K562 (cell line): ENCODE data around the gene MAMDC2. TPM values are rescaled to one million over a fixed set of nuclear protein-coding genes. Genes with fewer than 3 reads are reported as not detected.

Source experiments
- ATAC-seq: fragments of 200-7000 bp; cut with Tn5 transposase; 3 replicates; pipeline ENCODE4 v1.9.1; 2020; ENCODE audit warnings: moderate library complexity
- BruUV-seq: library from RNA; stranded (reverse); fragments of 400-500 nt; replicated peaks from 2 replicates; lab custom pipeline; 2021; lab: Mats Ljungman, UMichigan
- CTCF ChIA-PET: fragments of 300-600 bp; formaldehyde crosslinking; extraction: SDS; loops from one replicate; lab custom pipeline; 2021; ENCODE audit warnings: low intra/inter-chr PET ratio; lab: Yijun Ruan, JAX
- POLR2A ChIA-PET: fragments of 300-600, 350-650 bp; sonication (Branson Sonifier 250); formaldehyde crosslinking; extraction: SDS; loops from one replicate; lab custom pipeline; 2021; ENCODE audit warnings: antibody characterized with exemption, inconsistent platforms; lab: Yijun Ruan, JAX
- DNase-seq, 4 experiments: peaks; one replicate each; pipeline versions ENCODE4 v3.0.0 to v3.0.0-alpha.2; 2011 to 2018; ENCODE audit warnings: low spot score in 3 of 4, mixed read lengths in 3 of 4; ENCODE audit errors: extremely low read depth in 1 of 4
- FAIRE-seq: peaks from 2 replicates; lab custom pipeline; 2011; peaks lifted over from hg19 to GRCh38; lab: Jason Lieb, UNC
- H2AFZ ChIP-seq: 2 replicates; pipeline ENCODE4 v1.6.0; 2011; ENCODE audit warnings: low read depth, low read length, control low read depth, inconsistent platforms
- H3K27ac ChIP-seq: fragments of 200-600 bp; 3 replicates; pipeline ENCODE4 v1.8.0; 2011; ENCODE audit warnings: low read depth, mild to moderate bottlenecking, control low read depth, inconsistent platforms, low read length, moderate library complexity, mixed read lengths; ENCODE audit errors: extremely low read depth
- H3K27me3 ChIP-seq, 2 experiments: fragments of 300-600 bp in 1 of 2; 2 replicates in 1 of 2; 3 replicates in 1 of 2; pipeline versions ENCODE4 v1.6.0 to v1.8.0; 2011; ENCODE audit warnings: inconsistent platforms in 2 of 2, low read length in 2 of 2, mild to moderate bottlenecking in 1 of 2, mixed read lengths in 1 of 2, moderate library complexity in 1 of 2; ENCODE audit not compliant: control insufficient read depth in 2 of 2, insufficient read depth in 2 of 2
- H3K36me3 ChIP-seq: fragments of 300-600 bp; 3 replicates; pipeline ENCODE4 v1.8.0; 2011; ENCODE audit warnings: mild to moderate bottlenecking, low read length, inconsistent platforms; ENCODE audit not compliant: control insufficient read depth, insufficient read depth
- H3K4me1 ChIP-seq, 2 experiments: fragments of 200-600 bp in 1 of 2; replicated peaks in 1 of 2; 2 replicates in 1 of 2; 3 replicates in 1 of 2; pipeline versions ENCODE4 v1.5.1 to v1.8.0; 2011; ENCODE audit warnings: inconsistent platforms in 2 of 2, low read length in 2 of 2, mild to moderate bottlenecking in 1 of 2, mixed read lengths in 1 of 2, moderate library complexity in 1 of 2; ENCODE audit not compliant: control insufficient read depth in 2 of 2, insufficient read depth in 2 of 2
- H3K4me2 ChIP-seq: 2 replicates; pipeline ENCODE4 v1.6.1; 2011; ENCODE audit warnings: low read length, control low read depth, inconsistent platforms, mixed read lengths; ENCODE audit not compliant: insufficient read depth
- H3K4me3 ChIP-seq: fragments of 200-600 bp; sonication (generic), shearing (Covaris generic); 2 replicates; pipeline ENCODE4 v1.5.1; 2016; ENCODE audit warnings: control low read depth, inconsistent platforms
- H3K79me2 ChIP-seq: fragments of 200-600 bp; 3 replicates; pipeline ENCODE4 v1.8.0; 2011; ENCODE audit warnings: low read length, inconsistent platforms; ENCODE audit not compliant: control insufficient read depth, insufficient read depth
- H3K9ac ChIP-seq, 2 experiments: 2 replicates each; pipeline versions ENCODE4 v1.6.0 to v1.6.1; 2011; ENCODE audit warnings: low read depth in 2 of 2, low read length in 2 of 2, control low read depth in 1 of 2, inconsistent platforms in 1 of 2, mild to moderate bottlenecking in 1 of 2, mixed read lengths in 1 of 2; ENCODE audit not compliant: insufficient read depth in 1 of 2
- H3K9me1 ChIP-seq: one replicate; pipeline ENCODE4 v1.6.0; 2011; ENCODE audit warnings: inconsistent platforms, mild to moderate bottlenecking, low read length, moderate library complexity; ENCODE audit not compliant: control insufficient read depth, insufficient read depth
- H3K9me3 ChIP-seq: replicated peaks from 2 replicates; pipeline ENCODE4 v1.5.1; 2011; ENCODE audit warnings: low read depth, low read length, inconsistent platforms; ENCODE audit not compliant: control insufficient read depth, insufficient read depth
- H4K20me1 ChIP-seq: replicated peaks from 2 replicates; pipeline ENCODE4 v1.6.1; 2011; ENCODE audit warnings: low read length, inconsistent platforms, mixed read lengths; ENCODE audit not compliant: control insufficient read depth, insufficient read depth
- ELF4 ChIP-seq: fragments of 450-650 bp; formaldehyde crosslinking; IDR thresholded peaks from 2 replicates; pipeline ENCODE4 v1.4.0; 2022; ENCODE audit warnings: missing genetic modification characterization
- FOXA1 ChIP-seq: fragments of 450-650 bp; IDR thresholded peaks from 2 replicates; pipeline ENCODE4 v1.6.1; 2016; ENCODE audit warnings: mild to moderate bottlenecking, borderline replicate concordance
- RFX7 ChIP-seq: fragments of 250-450 bp; sonication (Bioruptor Pico); IDR thresholded peaks from 2 replicates; pipeline ENCODE4 v1.5.1; 2021; ENCODE audit warnings: mild to moderate bottlenecking
- RNF2 ChIP-seq: sonication (generic); IDR thresholded peaks from 2 replicates; pipeline ENCODE4 v1.6.1; 2016
- STAT5A ChIP-seq: IDR thresholded peaks from 2 replicates; pipeline ENCODE4 v1.6.1; 2012; ENCODE audit warnings: low read length, inconsistent platforms, borderline replicate concordance
- ZFP1 ChIP-seq: fragments of 450-650 bp; formaldehyde crosslinking; IDR thresholded peaks from 2 replicates; pipeline ENCODE4 v1.4.0; 2020; ENCODE audit warnings: mild to moderate bottlenecking, mixed read lengths
- ZKSCAN8 ChIP-seq: fragments of 200-800 bp; sonication (Bioruptor generic); IDR thresholded peaks from 2 replicates; pipeline ENCODE4 v1.6.1; 2016; ENCODE audit warnings: missing genetic modification characterization, missing compliant biosample characterization
- ZNF311 ChIP-seq: fragments of 250-450 bp; sonication (Bioruptor Pico); IDR thresholded peaks from 2 replicates; pipeline ENCODE4 v1.4.0; 2020; ENCODE audit warnings: mild to moderate bottlenecking, moderate library complexity
- ZNF639 ChIP-seq, 2 experiments: fragments of 200-800 bp in 1 of 2; sonication (Bioruptor generic) in 1 of 2; sonication (generic) in 1 of 2; formaldehyde crosslinking in 1 of 2; IDR thresholded peaks in 1 of 2; conservative IDR thresholded peaks in 1 of 2; 2 replicates each; pipeline versions ENCODE4 v1.5.0 to v1.6.1; 2016 to 2020; ENCODE audit warnings: missing compliant biosample characterization in 1 of 2, missing genetic modification characterization in 1 of 2, missing genetic modification reagents in 1 of 2
- WGBS: fragments of 100-300 bp; shearing (Covaris generic); methylation state at CpG from one replicate; pipeline ENCODE4 v1.1.6; 2016; ENCODE audit warnings: low coverage, mixed read lengths; ENCODE audit not compliant: insufficient coverage; ENCODE audit errors: missing lambda C conversion rate; 5-methylcytosine and 5-hydroxymethylcytosine counted together
- in situ Hi-C: fragments of 300-500 bp; cut with MboI; formaldehyde crosslinking; loops from 4 replicates; pipeline ENCODE4 v1.15.0; 2018; ENCODE audit warnings: inconsistent platforms, mixed read lengths
- intact Hi-C: fragments of 100-400 bp; cut with micrococcal nuclease; formaldehyde crosslinking; loops from 2 replicates; pipeline ENCODE4 v1.14.2; 2022
- polyA plus RNA-seq, 8 experiments: library from polyadenylated mRNA; depleted of rRNA in 4 of 8; stranded (reverse) in 5 of 8; unstranded in 3 of 8; fragments of >200 nt; fragmentation: Nextera tagmentation in 2 of 8; fragmentation: Illumina TruSeq in 1 of 8; extraction: Ambion mirVana in 2 of 8; extraction: Trizol in 1 of 8; gene quantifications; 2 replicates each; pipeline versions ENCODE4 v1.2.1 to v1.2.3, GENCODE V29; 2011 to 2014; ENCODE audit warnings: inconsistent platforms in 1 of 8, missing spikeins in 1 of 8
- total RNA-seq, 7 experiments: library from RNA; depleted of rRNA in 6 of 7; stranded (reverse); fragments of >200 nt in 6 of 7; fragmentation: Illumina TruSeq in 2 of 7; extraction: Trizol in 2 of 7; gene quantifications; 2 replicates each; pipeline versions ENCODE4 v1.2.1 to v1.2.3, GENCODE V29; 2011 to 2021; ENCODE audit warnings: low replicate concordance in 1 of 7
- TF ChIP-seq, protein P1 (sequence below): sonication (generic); formaldehyde crosslinking; IDR thresholded peaks from 2 replicates; pipeline ENCODE4 v1.8.0; 2022; ENCODE audit warnings: missing genetic modification reagents, mild to moderate bottlenecking, moderate library complexity, borderline replicate concordance
- TF ChIP-seq, protein P2 (sequence below), 2 experiments: fragments of 450-650 bp; IDR thresholded peaks; 2 replicates each; pipeline ENCODE4 v1.6.1; 2016; ENCODE audit warnings: mild to moderate bottlenecking in 2 of 2, borderline replicate concordance in 1 of 2, low read depth in 1 of 2, moderate library complexity in 1 of 2

Gene MAMDC2
- total and polyA plus RNA-seq, 9 of the 15 experiments (the other 6 are each of a cell fraction or from before 2014, with no cell fraction given) = 0.01 to 0.03 TPM; not detected in 7

- Histone ChIP-seq H3K9ac (no peak overlapping the region), H3K79me2 (no peaks in the 10 kb centered on the region), H3K4me1 (no peaks in the 10 kb centered on the region), H3K9me3 (no peaks in the 10 kb centered on the region), H3K27ac (no peak overlapping the region), H3K27me3 (no peaks in the 10 kb centered on the region), H3K4me2 (no peak overlapping the region), H3K4me3 (no peak overlapping the region), H3K36me3 (no peaks in the 10 kb centered on the region), H4K20me1 (no peaks in the 10 kb centered on the region), H2AFZ (no peak overlapping the region), H3K9me1 (no peaks in the 10 kb centered on the region)
- DNase-seq (no peak), ATAC-seq (no peak), FAIRE-seq (no peak)
- POLR2A ChIA-PET = no interaction called here
- CTCF ChIA-PET = no interaction called here
- intact Hi-C loops (no loop called here), in situ Hi-C loops (no loop called here)
- WGBS = 0% methylated on average over 1 of the region's 1 CpG
- no TSS peak for BruUV-seq
- no peak for TF ChIP-seq RNF2
- TF ChIP-seq FOXA1 = no peak
- no peak for TF ChIP-seq RFX7 (CRISPR knock-in tag)
- TF ChIP-seq ZNF311 (CRISPR knock-in tag) = no peak
- TF ChIP-seq, protein P1, sequence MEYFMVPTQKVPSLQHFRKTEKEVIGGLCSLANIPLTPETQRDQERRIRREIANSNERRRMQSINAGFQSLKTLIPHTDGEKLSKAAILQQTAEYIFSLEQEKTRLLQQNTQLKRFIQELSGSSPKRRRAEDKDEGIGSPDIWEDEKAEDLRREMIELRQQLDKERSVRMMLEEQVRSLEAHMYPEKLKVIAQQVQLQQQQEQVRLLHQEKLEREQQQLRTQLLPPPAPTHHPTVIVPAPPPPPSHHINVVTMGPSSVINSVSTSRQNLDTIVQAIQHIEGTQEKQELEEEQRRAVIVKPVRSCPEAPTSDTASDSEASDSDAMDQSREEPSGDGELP (CRISPR knock-in tag) = no peak
- no peak for TF ChIP-seq ZNF639 (CRISPR knock-in tag; conservative IDR thresholded peaks at IDR 0.05 in 1 of 2, IDR thresholded peaks at IDR 0.05 in 1 of 2)
- TF ChIP-seq, protein P2, sequence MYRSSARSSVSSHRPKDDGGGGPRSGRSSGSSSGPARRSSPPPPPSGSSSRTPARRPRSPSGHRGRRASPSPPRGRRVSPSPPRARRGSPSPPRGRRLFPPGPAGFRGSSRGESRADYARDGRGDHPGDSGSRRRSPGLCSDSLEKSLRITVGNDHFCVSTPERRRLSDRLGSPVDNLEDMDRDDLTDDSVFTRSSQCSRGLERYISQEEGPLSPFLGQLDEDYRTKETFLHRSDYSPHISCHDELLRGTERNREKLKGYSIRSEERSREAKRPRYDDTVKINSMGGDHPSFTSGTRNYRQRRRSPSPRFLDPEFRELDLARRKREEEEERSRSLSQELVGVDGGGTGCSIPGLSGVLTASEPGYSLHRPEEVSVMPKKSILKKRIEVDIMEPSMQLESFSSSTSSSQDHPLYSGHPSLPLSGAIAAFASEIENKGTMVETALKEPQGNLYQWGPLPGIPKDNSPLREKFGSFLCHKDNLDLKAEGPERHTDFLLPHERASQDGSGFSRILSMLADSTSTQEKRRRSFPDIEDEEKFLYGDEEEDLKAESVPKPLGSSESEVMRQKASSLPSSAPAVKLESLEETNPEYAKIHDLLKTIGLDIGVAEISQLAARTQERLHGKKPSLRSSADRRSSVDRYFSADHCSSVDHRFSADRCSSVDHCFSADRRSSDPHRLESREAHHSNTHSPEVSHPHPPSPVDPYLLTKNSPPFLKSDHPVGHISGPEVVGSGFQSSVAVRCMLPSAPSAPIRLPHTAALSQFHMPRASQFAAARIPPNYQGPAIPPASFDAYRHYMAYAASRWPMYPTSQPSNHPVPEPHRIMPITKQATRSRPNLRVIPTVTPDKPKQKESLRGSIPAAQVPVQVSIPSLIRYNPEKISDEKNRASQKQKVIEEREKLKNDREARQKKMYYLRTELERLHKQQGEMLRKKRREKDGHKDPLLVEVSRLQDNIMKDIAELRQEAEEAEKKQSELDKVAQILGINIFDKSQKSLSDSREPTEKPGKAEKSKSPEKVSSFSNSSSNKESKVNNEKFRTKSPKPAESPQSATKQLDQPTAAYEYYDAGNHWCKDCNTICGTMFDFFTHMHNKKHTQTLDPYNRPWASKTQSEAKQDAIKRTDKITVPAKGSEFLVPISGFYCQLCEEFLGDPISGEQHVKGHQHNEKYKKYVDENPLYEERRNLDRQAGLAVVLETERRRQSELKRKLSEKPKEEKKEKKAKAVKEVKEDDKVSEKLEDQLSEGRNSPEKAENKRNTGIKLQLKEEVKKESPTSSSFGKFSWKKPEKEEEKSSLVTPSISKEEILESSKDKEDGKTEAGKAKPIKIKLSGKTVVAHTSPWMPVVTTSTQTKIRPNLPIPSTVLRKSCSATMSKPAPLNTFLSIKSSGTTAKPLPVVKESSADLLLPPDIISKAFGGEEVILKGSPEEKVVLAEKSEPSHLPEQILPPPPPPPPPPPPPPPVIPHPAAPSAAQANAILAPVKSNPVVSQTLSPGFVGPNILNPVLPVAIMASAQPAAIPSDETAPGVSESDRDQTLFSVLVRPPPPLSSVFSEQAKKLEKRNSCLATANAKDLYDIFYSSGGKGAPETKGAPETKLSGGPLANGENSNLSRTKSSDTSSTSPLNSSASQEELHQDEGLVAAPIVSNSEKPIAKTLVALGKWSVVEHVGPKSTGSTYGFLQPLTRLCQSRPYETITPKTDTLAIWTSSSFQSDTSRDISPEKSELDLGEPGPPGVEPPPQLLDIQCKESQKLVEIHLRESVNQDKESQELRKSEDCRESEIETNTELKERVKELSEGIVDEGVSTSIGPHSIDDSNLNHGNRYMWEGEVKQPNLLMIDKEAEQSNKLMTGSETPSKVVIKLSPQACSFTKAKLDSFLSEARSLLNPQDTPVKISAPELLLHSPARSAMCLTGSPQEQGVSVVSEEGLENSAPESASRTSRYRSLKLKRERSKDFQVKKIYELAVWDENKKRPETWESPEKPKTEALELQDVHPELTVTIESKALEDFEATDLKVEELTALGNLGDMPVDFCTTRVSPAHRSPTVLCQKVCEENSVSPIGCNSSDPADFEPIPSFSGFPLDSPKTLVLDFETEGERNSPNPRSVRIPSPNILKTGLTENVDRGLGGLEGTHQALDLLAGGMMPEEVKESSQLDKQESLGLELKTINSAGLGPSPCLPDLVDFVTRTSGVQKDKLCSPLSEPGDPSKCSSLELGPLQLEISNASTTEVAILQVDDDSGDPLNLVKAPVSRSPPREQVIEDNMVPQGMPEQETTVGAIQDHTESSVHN (IDR thresholded peaks at IDR 0.05; ENCODE audit: borderline replicate concordance in 1 of 2, low read depth in 1 of 2) = no peak
- no peak for TF ChIP-seq ZFP1 (CRISPR knock-in tag)
- no peak for TF ChIP-seq ZKSCAN8 (CRISPR knock-in tag)
- no peak for TF ChIP-seq ELF4 (CRISPR knock-in tag)
- no peak for TF ChIP-seq STAT5A
Observed at GRCh38 chr9:70061776-70062175, 18.1 kb downstream of the MAMDC2 start.
